HG02884 (cell line): ENCODE data around the gene MGA.

ENCODE experiments used
- ATAC-seq: cut with Tn5 transposase; IDR thresholded peaks from one replicate; pipeline ENCODE4 v1.9.1; 2021; ENCODE audit warnings: mild to moderate bottlenecking, moderate library complexity; ENCODE audit not compliant: unreplicated experiment

The MGA gene

DNA sequence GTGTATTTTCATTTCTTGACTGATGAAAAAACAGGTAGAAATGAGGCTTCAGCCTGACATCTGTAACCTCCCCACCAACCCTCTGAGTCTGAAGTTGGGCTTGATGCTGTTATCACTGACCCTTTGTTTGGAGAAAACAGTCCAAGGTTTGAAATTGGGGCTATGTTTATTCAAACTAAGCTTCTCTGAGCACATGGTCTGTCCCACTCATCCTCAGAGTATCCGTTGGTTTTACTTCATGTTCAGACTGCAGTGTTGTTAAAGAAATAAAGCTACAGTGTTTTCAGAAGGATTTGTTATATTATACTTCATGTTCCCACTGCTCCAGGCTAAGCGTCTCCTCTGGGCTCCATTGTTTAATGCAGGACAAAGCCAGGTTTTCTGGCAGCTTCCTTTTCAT, 120.1 kb downstream of the MGA start:
- no peak for ATAC-seq

- ATAC-seq = no peak
These were observed 120.5 kb downstream of the MGA start for GRCh38 chr15:41780727-41781126.

GRCh38 chr15:41782371-41783282, 122.4 kb downstream of the MGA start:
- no peak for ATAC-seq

GRCh38 chr15:41783296-41783695, 123.1 kb downstream of the MGA start:
- no peak for ATAC-seq

- no peak for ATAC-seq
These were observed 128.1 kb downstream of the MGA start for GRCh38 chr15:41788262-41788661.

DNA sequence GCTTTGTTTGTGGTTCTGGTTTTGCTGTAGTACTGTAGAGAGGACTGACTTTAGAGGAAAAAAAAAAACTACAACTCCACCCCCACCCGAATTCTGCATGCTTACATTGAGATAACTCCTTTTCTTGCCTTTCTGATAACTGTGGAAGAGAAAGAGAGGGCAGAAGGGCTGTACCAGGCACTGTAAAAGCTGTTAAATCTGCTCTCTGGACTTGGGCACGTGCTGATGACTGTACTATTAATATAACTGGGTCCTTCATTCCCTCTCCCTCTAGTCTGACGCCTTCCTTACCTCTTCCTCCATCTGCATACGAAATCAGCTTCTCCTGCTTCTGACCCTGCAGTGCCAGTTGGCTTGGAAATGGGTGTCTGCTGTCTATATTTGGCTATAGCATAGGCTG, 129.0 kb downstream of the MGA start:
- no peak for ATAC-seq

DNA sequence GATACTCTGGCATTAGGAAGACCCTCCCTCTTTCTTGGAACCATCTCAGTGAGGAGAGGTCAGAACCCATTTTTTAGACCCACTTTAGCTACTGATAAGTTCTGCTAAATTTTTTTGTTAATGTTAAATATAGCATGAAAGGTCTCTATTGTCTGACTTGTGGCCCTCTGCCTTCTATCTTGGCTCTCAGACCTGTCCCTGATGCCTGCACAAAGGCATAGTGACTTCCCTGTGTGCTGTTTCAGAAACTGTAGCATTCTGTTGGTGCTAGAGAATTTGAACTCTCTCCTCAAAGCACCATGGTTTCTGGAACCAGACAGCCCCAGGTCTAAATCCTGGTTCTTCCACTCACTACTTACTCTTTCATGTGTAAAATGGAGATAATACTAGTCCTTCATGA, 129.5 kb downstream of the MGA start:
- ATAC-seq = no peak

GRCh38 chr15:41790169-41790568, 130.0 kb downstream of the MGA start:
- no peak for ATAC-seq

DNA sequence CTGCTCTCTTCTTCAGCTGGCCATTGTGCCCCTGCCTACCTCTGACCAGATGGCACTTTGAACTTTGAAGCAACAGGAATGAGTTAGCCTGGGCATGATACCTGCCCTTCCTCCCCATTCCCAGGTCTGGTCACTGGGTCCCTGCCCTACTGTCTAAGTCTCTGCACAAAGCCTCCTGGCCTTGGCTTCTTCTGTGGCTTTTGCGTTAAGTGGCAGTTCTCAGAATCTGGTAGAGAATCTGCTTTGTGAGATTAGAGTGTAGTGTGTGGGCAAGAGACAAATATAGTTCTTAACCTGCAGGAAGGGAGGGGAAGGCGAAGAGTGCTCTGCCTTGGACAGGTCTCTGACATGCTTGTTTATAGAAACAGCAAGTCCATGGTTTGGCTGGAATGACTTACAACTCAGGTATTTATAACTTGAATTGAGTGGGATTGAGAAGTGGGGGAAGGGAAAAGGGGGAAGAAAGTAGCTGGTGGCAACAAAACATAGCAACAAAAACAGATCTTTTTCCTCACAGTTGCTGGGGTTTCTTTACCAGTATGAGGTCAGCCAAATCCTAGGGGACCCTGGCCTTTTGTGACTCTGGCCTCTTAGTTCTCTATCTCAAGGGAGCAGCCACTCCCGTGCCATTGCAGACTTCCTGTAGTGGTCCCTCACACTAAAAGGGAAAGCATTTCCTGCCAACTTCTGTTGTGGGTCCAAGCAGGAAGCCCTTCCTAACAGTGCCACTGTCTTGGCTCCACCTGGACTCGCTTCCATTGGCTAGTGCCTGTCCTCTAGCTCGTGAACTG, 130.7 kb downstream of the MGA start:
- ATAC-seq = no peak

- no peak for ATAC-seq
These were observed 131.3 kb downstream of the MGA start for GRCh38 chr15:41791547-41791937.

GRCh38 chr15:41792000-41792637, 131.9 kb downstream of the MGA start:
- ATAC-seq = no peak

- ATAC-seq = no peak
These were observed 133.9 kb downstream of the MGA start for GRCh38 chr15:41794081-41794480.

- no peak for ATAC-seq
These were observed 136.0 kb downstream of the MGA start for GRCh38 chr15:41795996-41796856.

DNA sequence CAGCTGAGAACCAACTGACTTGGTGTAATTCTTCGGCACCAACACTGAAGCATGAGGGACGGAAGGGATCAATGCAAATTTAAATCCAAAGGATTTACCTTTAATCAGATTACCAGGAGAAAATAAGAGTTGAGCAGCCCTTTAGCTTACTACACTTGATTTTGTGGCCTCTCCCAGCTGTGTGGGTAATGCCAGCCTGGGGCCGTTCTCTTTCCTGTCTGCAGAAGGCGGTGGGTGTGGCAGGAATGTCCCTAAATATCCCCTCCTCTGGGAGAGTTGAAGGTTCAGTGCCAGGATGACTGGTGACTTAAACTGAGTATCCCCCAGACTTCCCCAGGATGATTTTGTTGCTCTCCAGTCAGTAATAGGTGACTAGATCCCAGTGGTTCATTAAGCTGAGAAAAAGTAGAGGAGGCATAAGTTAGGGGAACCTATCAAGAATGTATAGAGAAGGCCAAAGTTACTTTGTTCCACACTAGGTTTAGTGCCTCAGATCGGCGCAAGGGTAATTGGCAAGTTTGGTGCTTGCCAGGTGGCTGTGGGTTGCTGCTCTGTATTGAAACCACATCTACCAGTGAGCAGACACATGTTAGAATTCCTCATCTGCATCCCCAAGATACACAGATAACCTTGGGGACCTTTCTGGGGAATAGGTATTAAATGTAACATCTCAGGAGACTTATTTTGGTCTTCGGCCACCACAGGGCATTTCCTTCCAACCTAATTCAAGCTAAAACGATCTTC, 137.2 kb downstream of the MGA start:
- ATAC-seq = no peak

- no peak for ATAC-seq
These were observed 138.6 kb downstream of the MGA start for GRCh38 chr15:41798607-41799487.

- ATAC-seq = no peak
These were observed 139.2 kb downstream of the MGA start for GRCh38 chr15:41799488-41799805.

- no peak for ATAC-seq
These were observed 141.0 kb downstream of the MGA start for GRCh38 chr15:41801185-41801584.

GRCh38 chr15:41801850-41802455, 141.7 kb downstream of the MGA start:
- ATAC-seq = no peak

DNA sequence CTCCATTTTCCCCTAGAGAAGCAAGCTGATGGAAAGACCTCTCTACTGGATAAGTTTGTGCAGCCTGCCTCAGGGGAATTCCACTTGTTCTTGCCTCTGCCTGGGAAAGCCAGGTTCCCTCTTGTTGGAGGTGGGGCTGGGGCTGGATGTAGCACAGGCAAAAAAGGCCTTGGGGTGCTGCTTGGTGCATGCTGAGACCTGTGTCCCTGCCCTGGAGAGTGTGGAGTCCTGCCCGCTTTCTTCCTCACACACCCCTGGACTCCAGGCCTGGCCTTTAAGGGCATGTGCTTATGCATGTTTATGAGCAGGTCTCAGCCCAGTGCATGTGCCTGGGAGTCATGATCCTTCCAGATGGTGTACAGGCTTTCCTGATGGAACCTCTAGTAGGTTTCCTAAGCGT, 144.2 kb downstream of the MGA start:
- ATAC-seq = no peak
